Ishikawa (cell line): ENCODE measurements around the gene MRPL49.

ENCODE experiments used
- CEBPB ChIP-seq: IDR thresholded peaks from 2 replicates; pipeline ENCODE4 v1.6.1; 2012
- CREB1 ChIP-seq: IDR thresholded peaks from 2 replicates; pipeline ENCODE4 v1.6.1; 2012; ENCODE audit warnings: low read depth
- EGR1 ChIP-seq: IDR thresholded peaks from 2 replicates; pipeline ENCODE4 v1.6.1; 2012
- EP300 ChIP-seq: IDR thresholded peaks from 2 replicates; pipeline ENCODE4 v1.6.1; 2012; ENCODE audit warnings: borderline replicate concordance
- FOXM1 ChIP-seq: IDR thresholded peaks from 2 replicates; pipeline ENCODE4 v1.6.1; 2012; ENCODE audit warnings: low read depth, borderline replicate concordance
- MAX ChIP-seq: IDR thresholded peaks from 2 replicates; pipeline ENCODE4 v1.6.1; 2012
- NFIC ChIP-seq: IDR thresholded peaks from 2 replicates; pipeline ENCODE4 v1.6.1; 2012
- RAD21 ChIP-seq: IDR thresholded peaks from 2 replicates; pipeline ENCODE4 v1.6.1; 2012; ENCODE audit warnings: low read depth
- REST ChIP-seq: IDR thresholded peaks from 2 replicates; pipeline ENCODE4 v1.6.1; 2012; ENCODE audit warnings: low read depth, mild to moderate bottlenecking
- TAF1 ChIP-seq: IDR thresholded peaks from 2 replicates; pipeline ENCODE4 v1.6.1; 2012; ENCODE audit warnings: low read depth, mild to moderate bottlenecking
- TCF12 ChIP-seq: IDR thresholded peaks from 2 replicates; pipeline ENCODE4 v1.6.1; 2012; ENCODE audit warnings: low read depth
- TEAD4 ChIP-seq: IDR thresholded peaks from 2 replicates; pipeline ENCODE4 v1.6.1; 2012
- USF1 ChIP-seq: IDR thresholded peaks from 2 replicates; pipeline ENCODE4 v1.6.1; 2012
- YY1 ChIP-seq: IDR thresholded peaks from 2 replicates; pipeline ENCODE4 v1.6.1; 2012; ENCODE audit warnings: low read depth
- ZBTB7A ChIP-seq: IDR thresholded peaks from 2 replicates; pipeline ENCODE4 v1.6.1; 2012; ENCODE audit warnings: low read depth

MRPL49 gene

GRCh38 chr11:65151331-65151899 lies 29.3 kb downstream of the MRPL49 start:
- no peak for TF ChIP-seq REST
- TF ChIP-seq EP300, result no peak
- TF ChIP-seq NFIC, result no peak
- TF ChIP-seq MAX, result no peak
- TF ChIP-seq RAD21, result no peak

- TF ChIP-seq YY1 (no peak), TAF1 (no peak), CREB1 (no peak), USF1 (no peak), FOXM1 (no peak), TEAD4 (no peak), RAD21 (no peak), NFIC (no peak), CEBPB (no peak), REST (no peak), TCF12 (no peak)
These were observed 30.0 kb downstream of the MRPL49 start for GRCh38 chr11:65152122-65152521.

DNA sequence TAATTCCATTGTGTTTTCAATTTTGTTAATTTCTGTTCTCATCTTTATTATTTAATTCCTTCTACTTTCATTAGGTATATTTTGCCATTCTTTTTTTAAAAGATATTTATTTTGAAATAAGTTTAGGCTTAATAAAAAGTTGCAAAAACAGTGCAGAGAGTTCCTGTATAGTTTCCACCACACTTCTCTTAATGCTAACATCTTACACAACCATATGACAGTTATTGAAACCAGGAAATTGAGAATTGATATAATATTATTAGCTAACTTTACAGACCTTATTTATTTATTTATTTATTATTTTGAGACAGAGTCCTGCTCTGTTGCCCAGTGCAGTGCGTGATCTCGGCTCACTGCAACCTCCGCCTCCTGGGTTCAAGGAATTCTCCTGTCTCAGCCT lies 34.1 kb downstream of the MRPL49 start:
- TF ChIP-seq MAX, result no peak
- no peak for TF ChIP-seq FOXM1
- TF ChIP-seq TEAD4, result no peak
- no peak for TF ChIP-seq RAD21
- TF ChIP-seq EP300, result no peak
- no peak for TF ChIP-seq NFIC
- TF ChIP-seq CREB1, result no peak
- TF ChIP-seq YY1, result no peak
- TF ChIP-seq TCF12, result no peak
- no peak for TF ChIP-seq EGR1
- no peak for TF ChIP-seq TAF1
- no peak for TF ChIP-seq USF1
- no peak for TF ChIP-seq CEBPB
- no peak for TF ChIP-seq REST
- TF ChIP-seq ZBTB7A, result no peak

DNA sequence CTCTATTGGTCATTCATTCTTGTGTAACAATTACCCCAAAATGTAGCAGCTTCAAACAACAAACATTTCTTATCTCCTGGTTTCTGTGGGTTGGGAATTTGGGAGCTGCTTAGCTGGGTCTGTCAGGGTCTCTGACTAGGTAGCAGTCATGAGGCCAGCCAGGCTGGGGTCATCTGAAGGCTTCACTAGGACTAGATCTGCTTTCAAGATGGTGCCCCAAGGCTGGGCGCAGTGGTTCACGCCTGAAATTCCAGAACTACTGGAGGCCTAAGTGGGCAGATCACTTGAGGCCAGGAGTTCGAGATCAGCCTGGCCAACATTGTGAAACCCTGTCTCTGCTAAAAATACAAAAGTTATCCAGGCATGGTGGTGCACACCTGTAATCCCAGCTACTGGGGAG lies 34.8 kb downstream of the MRPL49 start:
- TF ChIP-seq NFIC, result no peak
- no peak for TF ChIP-seq EP300
- TF ChIP-seq MAX, result no peak
- TF ChIP-seq TEAD4, result no peak
- no peak for TF ChIP-seq TCF12
- no peak for TF ChIP-seq YY1
- TF ChIP-seq TAF1, result no peak
- TF ChIP-seq CREB1, result no peak
- TF ChIP-seq EGR1, result no peak
- TF ChIP-seq RAD21, result no peak
- no peak for TF ChIP-seq CEBPB
- no peak for TF ChIP-seq USF1
- no peak for TF ChIP-seq REST
- TF ChIP-seq FOXM1, result no peak
- TF ChIP-seq ZBTB7A, result no peak
